ENCODE data around the gene OSCP1. TPM values are rescaled to one million over a fixed set of nuclear protein-coding genes. Genes with fewer than 3 reads are reported as not detected.

The OSCP1 gene
- total RNA-seq, 1 experiment from 2014 or later = 3.8 TPM

GRCh38 chr1:36448530-36449056, 1.7 kb downstream of the OSCP1 start:
- no peaks in the 10 kb centered on the region for H3K9me2 ChIP-seq (replicated peaks; ENCODE audit: low read length)
- no peak for TF ChIP-seq EZH2 (IDR thresholded peaks at IDR 0.05; ENCODE audit: low read length, unreplicated experiment)
- no peak for TF ChIP-seq CTCF (conservative IDR thresholded peaks at IDR 0.05; ENCODE audit: low read depth, low read length)
- no peak for TF ChIP-seq EZH2phosphoT487 (IDR thresholded peaks at IDR 0.05; ENCODE audit: borderline replicate concordance, low read length)
- no peaks in the 10 kb centered on the region for H3K27me3 ChIP-seq (ENCODE audit: low read length)
- DNase-seq (no peak), ATAC-seq (no peak)
- no TSS peak for BruUV-seq (replicated peaks)
- no peaks in the 10 kb centered on the region for H3K36me3 ChIP-seq (ENCODE audit: low read depth, low read length)
- POLR2A ChIA-PET (ENCODE audit: unreplicated experiment) = no interaction called here
- peaks cover 10% of the 10 kb centered on the region for H3K4me1 ChIP-seq (ENCODE audit: insufficient read depth, low read length)
- no peak overlapping the region for H3K9ac ChIP-seq (ENCODE audit: low read length)
- no peak overlapping the region for H3K27ac ChIP-seq (ENCODE audit: low read length)
- CTCF ChIA-PET = no interaction called here
- no peaks in the 10 kb centered on the region for H3K9me3 ChIP-seq (ENCODE audit: low read length)
- H3F3A ChIP-seq (ENCODE audit: low read length, unreplicated experiment) = no peaks in the 10 kb centered on the region
- intact Hi-C loops (cut with micrococcal nuclease) = no loop called here
- H2AFZ ChIP-seq (ENCODE audit: low read length) = no peak overlapping the region
- no peak overlapping the region for H3K4me2 ChIP-seq (ENCODE audit: low read length)
- H3K79me2 ChIP-seq (ENCODE audit: low read length) = no peaks in the 10 kb centered on the region
- no peak overlapping the region for H3K4me3 ChIP-seq (ENCODE audit: low read length)
- no peaks in the 10 kb centered on the region for H4K20me1 ChIP-seq (ENCODE audit: low read length)

GRCh38 chr1:36447450-36447849, 2.8 kb downstream of the OSCP1 start:
- no peaks in the 10 kb centered on the region for H3K79me2 ChIP-seq (ENCODE audit: low read length)
- POLR2A ChIA-PET (ENCODE audit: unreplicated experiment) = no interaction called here
- no peaks in the 10 kb centered on the region for H4K20me1 ChIP-seq (ENCODE audit: low read length)

More at GRCh38 chr1:36447450-36447849, 2.8 kb downstream of the OSCP1 start:
- intact Hi-C loops (cut with micrococcal nuclease) = no loop called here
- ATAC-seq = no peak
- Histone ChIP-seq H3K27me3 (ENCODE audit: low read length) (no peaks in the 10 kb centered on the region), H3F3A (ENCODE audit: low read length, unreplicated experiment) (no peaks in the 10 kb centered on the region), H3K27ac (ENCODE audit: low read length) (no peak overlapping the region), H3K36me3 (ENCODE audit: low read depth, low read length) (no peaks in the 10 kb centered on the region), H3K9me3 (ENCODE audit: low read length) (no peaks in the 10 kb centered on the region), H3K9me2 (replicated peaks; ENCODE audit: low read length) (no peaks in the 10 kb centered on the region), H3K4me1 (ENCODE audit: insufficient read depth, low read length) (peaks cover 10% of the 10 kb centered on the region), H3K4me3 (ENCODE audit: low read length) (no peak overlapping the region), H3K9ac (ENCODE audit: low read length) (no peak overlapping the region), H3K4me2 (ENCODE audit: low read length) (no peak overlapping the region), H2AFZ (ENCODE audit: low read length) (no peak overlapping the region)
- no TSS peak for BruUV-seq (replicated peaks)
- CTCF ChIA-PET = no interaction called here
- DNase-seq = no peak
- TF ChIP-seq EZH2phosphoT487 (IDR thresholded peaks at IDR 0.05; ENCODE audit: borderline replicate concordance, low read length) (no peak), CTCF (conservative IDR thresholded peaks at IDR 0.05; ENCODE audit: low read depth, low read length) (no peak), EZH2 (IDR thresholded peaks at IDR 0.05; ENCODE audit: low read length, unreplicated experiment) (no peak)

All from PC-3 (cell line).